ENCODE measurements around the gene CNTD1. TPM values are rescaled to one million over a fixed set of nuclear protein-coding genes. Genes with fewer than 3 reads are reported as not detected.

CNTD1 gene
- total RNA-seq, 2 experiments from 2014 or later, result 0.45 TPM; not detected in 1

- no peaks in the 10 kb centered on the region for H3K4me1 Mint-ChIP-seq
- ATAC-seq (ENCODE audit: low read depth), result no peak
- DNase-seq, result no peak
- POLR2A ChIA-PET, result no interaction called here
- H3K4me3 Mint-ChIP-seq, result no peak overlapping the region
- H3K36me3 Mint-ChIP-seq, result no peaks in the 10 kb centered on the region
- H3K27me3 Mint-ChIP-seq, result no peaks in the 10 kb centered on the region
- H3K27ac Mint-ChIP-seq, result no peak overlapping the region
- H3K9me3 Mint-ChIP-seq, result no peaks in the 10 kb centered on the region
Observed at GRCh38 chr17:42857389-42857788, 58.7 kb downstream of the CNTD1 start.

Small RNA genes within 50 kb of the gene (microRNA-seq; reads per million reads assigned to microRNA genes)
- gene MIR6781, result not detected

Other genes starting within 250 kb of the CNTD1 start
- 1 to 10 TPM; 1.2 TPM for gene HSD17B1, start 245.9 kb upstream of the CNTD1 start, total RNA-seq
- 10 to 100 TPM; 83.3 to 98.1 TPM for gene COASY, start 236.7 kb upstream of the CNTD1 start, total RNA-seq
- 10 to 100 TPM; 62.9 to 64.9 TPM for gene MLX, start 231.8 kb upstream of the CNTD1 start, total RNA-seq
- gene PSMC3IP, start 221.1 kb upstream of the CNTD1 start, total RNA-seq, result 10 to 100 TPM; 15.9 to 16.9 TPM
- 10 to 100 TPM; 82.2 to 82.3 TPM for gene RETREG3, start 189.5 kb upstream of the CNTD1 start, total RNA-seq
- gene TUBG1, start 189.2 kb upstream of the CNTD1 start, total RNA-seq, result 10 to 100 TPM; 55.6 to 57.6 TPM
- 10 to 100 TPM; 17.0 to 19.2 TPM for gene TUBG2, start 139.6 kb upstream of the CNTD1 start, total RNA-seq
- 1 to 10 TPM in 1 of 2 experiments, under 1 TPM in 1; 0.94 to 1.8 TPM for gene PLEKHH3, start 121.9 kb upstream of the CNTD1 start, total RNA-seq
- gene CCR10, start 117.0 kb upstream of the CNTD1 start, total RNA-seq, result under 1 TPM; 0.33 to 0.57 TPM
- 1 to 10 TPM; 3.6 to 4.6 TPM for gene CNTNAP1, start 116.3 kb upstream of the CNTD1 start, total RNA-seq
- 10 to 100 TPM; 83.1 to 98.4 TPM for gene EZH1, start 53.8 kb upstream of the CNTD1 start, total RNA-seq
- gene RAMP2, start 37.6 kb upstream of the CNTD1 start, total RNA-seq, result not detected
- gene VPS25, start 25.4 kb upstream of the CNTD1 start, total RNA-seq, result 10 to 100 TPM; 61.0 to 63.5 TPM
- under 1 TPM; 0.43 to 0.78 TPM for gene WNK4, start 18.3 kb upstream of the CNTD1 start, total RNA-seq
- gene COA3, start 157 bp upstream of the CNTD1 start, total RNA-seq, result 10 to 100 TPM; 37.0 to 38.5 TPM
- gene BECN1, start 25.4 kb downstream of the CNTD1 start, total RNA-seq, result 10 to 100 TPM; 94.5 to 95.9 TPM
- 10 to 100 TPM; 85.0 to 96.6 TPM for gene PSME3, start 34.5 kb downstream of the CNTD1 start, total RNA-seq
- 1 to 10 TPM; 2.5 to 2.7 TPM for gene AOC2, start 45.7 kb downstream of the CNTD1 start, total RNA-seq
- gene AOC3, start 52.3 kb downstream of the CNTD1 start, total RNA-seq, result under 1 TPM; 0.74 to 0.86 TPM
- gene G6PC1, start 101.9 kb downstream of the CNTD1 start, total RNA-seq, result not detected
- gene AARSD1, start 165.6 kb downstream of the CNTD1 start, total RNA-seq, result 10 to 100 TPM; 39.9 to 43.2 TPM
- gene PTGES3L, start 181.2 kb downstream of the CNTD1 start, total RNA-seq, result under 1 TPM; 0.28 to 0.39 TPM
- gene RUNDC1, start 181.7 kb downstream of the CNTD1 start, total RNA-seq, result 10 to 100 TPM; 16.5 to 17.8 TPM
- gene RPL27, start 199.6 kb downstream of the CNTD1 start, total RNA-seq, result 1,000 to 10,000 TPM; 1,039 to 1,066 TPM
- 10 to 100 TPM; 92.7 to 99.2 TPM for gene IFI35, start 207.9 kb downstream of the CNTD1 start, total RNA-seq
- 10 to 100 TPM; 24.4 to 34.0 TPM for gene VAT1, start 223.5 kb downstream of the CNTD1 start, total RNA-seq
- under 1 TPM in 1 of 2 experiments, not detected in 1; 0.14 TPM for gene RND2, start 226.4 kb downstream of the CNTD1 start, total RNA-seq

Data from activated naive CD8-positive, alpha-beta T cell treated with anti-CD3 and anti-CD28 coated beads, Interleukin-2, amount 10 ng/mL, durations not matched to agents 7 days and 5 days (primary cell).